H7 (cell line): Measurements from ENCODE around the gene ARSJ. TPM values are rescaled to one million over a fixed set of nuclear protein-coding genes. Genes with fewer than 3 reads are reported as not detected.
"Not testable (repeated sequence)": the region's sequence is repeated elsewhere in the genome, so short reads cannot be mapped to it uniquely, and the experiment has no call there.

Experiments
- DNase-seq: peaks from one replicate; pipeline ENCODE4 v3.0.0; 2012
- H3K27me3 ChIP-seq: 2 replicates; pipeline ENCODE4 v1.6.0; 2011; ENCODE audit warnings: mild to moderate bottlenecking, low read length; ENCODE audit not compliant: control insufficient read depth, insufficient read depth
- H3K36me3 ChIP-seq: replicated peaks from 2 replicates; pipeline ENCODE4 v1.5.1; 2011; ENCODE audit warnings: low read length; ENCODE audit not compliant: control insufficient read depth, insufficient read depth
- H3K4me3 ChIP-seq: 2 replicates; pipeline ENCODE4 v1.5.1; 2011; ENCODE audit warnings: low read depth, mild to moderate bottlenecking, control low read depth, low read length, moderate library complexity; ENCODE audit not compliant: insufficient read depth
- total RNA-seq: library from RNA; depleted of rRNA; stranded (reverse); fragments of >200 nt; shearing (Covaris generic); gene quantifications from 2 replicates; pipeline ENCODE4 v1.2.3, GENCODE V29; 2014

The ARSJ gene
- total RNA-seq, 1 experiment from 2014 or later, result 2.7 TPM

DNA sequence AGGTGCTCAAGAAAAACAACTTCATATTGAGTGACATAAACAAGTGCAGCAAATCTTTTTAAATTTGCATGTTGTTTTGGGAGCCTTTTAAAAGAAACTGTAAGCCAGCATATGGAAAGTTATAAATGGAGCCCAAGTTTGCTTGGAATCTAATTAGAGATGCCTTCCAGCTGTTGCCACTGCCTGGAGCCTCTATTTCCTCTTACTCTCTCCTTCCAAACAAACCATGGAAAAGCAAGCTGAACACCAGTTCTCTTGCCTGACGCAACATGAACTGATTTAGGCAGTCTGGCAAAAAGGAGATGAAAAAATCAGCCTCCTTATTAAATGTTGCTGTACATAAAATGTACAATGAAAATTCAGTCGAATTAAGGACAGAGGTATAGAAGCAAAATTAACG is 21.5 kb downstream of the ARSJ start:
- H3K4me3 ChIP-seq, result no peak overlapping the region
- no peak for DNase-seq
- no peaks in the 10 kb centered on the region for H3K36me3 ChIP-seq
- no peaks in the 10 kb centered on the region for H3K27me3 ChIP-seq

DNA sequence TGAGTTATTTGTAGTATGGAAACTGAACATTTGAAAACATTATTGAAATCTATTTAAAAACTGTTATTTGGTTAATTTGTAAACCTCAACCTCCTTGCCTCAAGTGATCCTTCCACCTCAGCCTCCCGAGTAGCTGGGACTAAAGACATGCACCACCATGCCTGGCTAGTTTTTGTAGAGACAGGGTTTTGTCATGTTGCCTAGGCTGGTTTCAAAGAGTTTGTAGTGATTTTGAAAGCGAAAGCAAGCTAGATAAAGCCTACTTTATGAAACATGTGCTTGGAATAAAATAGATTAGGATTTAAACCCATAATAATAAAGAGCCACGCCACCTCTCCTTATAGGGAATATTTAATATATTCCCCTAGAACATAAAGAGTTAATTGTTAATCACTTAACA is 23.5 kb downstream of the ARSJ start:
- no peak for DNase-seq
- no peaks in the 10 kb centered on the region for H3K27me3 ChIP-seq
- H3K36me3 ChIP-seq, result no peaks in the 10 kb centered on the region
- H3K4me3 ChIP-seq, result no peak overlapping the region

DNA sequence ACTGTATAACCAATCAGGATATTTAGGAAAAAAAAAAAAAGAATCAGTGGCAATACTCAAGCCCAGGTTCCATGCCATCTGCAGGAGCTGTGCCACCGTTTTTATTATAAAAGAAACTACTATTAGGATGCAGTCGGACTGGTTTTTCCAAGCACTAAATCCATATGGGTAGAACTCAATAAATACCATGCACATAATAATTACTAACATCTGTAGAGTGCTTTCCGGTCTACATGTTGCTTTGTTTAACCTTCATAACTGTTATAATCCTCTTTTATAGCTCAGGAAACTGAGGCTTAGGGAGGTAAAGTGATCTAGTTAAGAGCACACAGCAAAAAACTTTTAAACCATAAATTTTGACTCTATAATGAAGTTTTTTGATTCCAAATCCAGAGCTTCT is 24.0 kb downstream of the ARSJ start:
- no peaks in the 10 kb centered on the region for H3K27me3 ChIP-seq
- no peak overlapping the region for H3K4me3 ChIP-seq
- no peak for DNase-seq
- no peaks in the 10 kb centered on the region for H3K36me3 ChIP-seq

DNA sequence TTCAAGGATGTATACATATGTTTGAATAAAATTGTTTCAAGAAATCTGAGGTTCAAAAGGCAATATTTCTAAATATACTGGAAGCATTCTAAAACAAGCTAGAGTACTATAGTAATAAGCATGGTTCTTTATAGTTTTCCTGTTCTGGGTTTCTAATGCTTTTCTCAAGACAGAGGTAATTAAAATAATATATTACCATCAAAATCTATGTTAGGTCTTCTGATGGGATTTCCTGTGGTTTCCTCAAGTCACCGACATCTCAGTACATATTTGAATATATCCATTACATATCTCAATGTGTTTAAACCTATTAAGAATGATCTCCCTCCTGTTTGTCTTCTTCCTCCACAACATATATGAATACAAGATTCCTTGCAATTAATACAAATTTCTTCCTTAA is 25.6 kb downstream of the ARSJ start:
- no peaks in the 10 kb centered on the region for H3K27me3 ChIP-seq
- DNase-seq, result no peak
- no peak overlapping the region for H3K4me3 ChIP-seq
- no peaks in the 10 kb centered on the region for H3K36me3 ChIP-seq

DNA sequence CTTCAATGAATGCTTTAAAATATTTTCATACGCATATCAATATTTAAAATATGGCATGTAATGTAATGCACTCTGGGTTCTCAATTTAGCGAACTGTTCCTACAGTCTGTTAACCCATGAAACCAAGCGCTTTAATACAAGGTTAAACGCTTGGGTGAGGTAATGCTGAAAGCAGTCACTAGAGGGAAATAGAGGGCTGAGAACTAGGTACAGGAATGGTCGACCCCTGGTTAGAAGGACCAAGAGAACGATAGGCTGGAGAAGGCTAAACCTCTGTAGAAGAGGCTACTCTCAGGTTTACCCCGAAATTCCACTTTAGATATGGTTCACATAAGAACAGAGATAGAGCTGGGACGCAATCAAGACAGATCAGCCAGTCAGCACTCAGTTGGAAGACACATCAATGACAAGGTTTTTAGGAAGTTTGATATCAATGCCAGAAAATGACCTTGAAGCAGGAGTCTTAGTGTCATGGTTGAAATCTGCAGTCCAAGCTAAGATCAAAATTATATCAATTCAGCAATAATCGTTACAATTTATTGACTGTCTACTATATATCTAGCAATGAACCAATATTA is 26.9 kb downstream of the ARSJ start:
- H3K4me3 ChIP-seq, result no peak overlapping the region
- no peaks in the 10 kb centered on the region for H3K36me3 ChIP-seq
- peak; percentile 5 for DNase-seq
- no peaks in the 10 kb centered on the region for H3K27me3 ChIP-seq

DNA sequence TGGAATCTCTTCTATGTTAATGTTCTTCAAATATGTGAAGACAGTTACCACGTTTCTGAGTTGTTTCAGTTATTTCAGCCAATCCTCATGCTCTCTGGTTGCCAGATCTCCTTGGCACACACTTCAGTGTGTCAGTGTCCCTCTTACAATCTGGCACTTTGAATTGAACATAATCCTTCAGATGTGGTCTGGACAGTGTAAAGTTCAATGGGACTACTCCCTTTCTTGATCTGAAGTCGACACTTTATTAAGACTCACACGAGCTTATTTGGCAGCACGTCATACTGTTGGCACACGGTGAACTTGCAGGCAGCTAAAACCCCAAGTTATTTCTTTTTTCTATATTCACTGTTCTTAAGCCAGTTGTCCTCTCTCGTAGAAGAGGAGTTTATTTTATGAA is 28.2 kb downstream of the ARSJ start:
- DNase-seq, result no peak
- Histone ChIP-seq H3K4me3 (no peak overlapping the region), H3K36me3 (no peaks in the 10 kb centered on the region), H3K27me3 (no peaks in the 10 kb centered on the region)

DNA sequence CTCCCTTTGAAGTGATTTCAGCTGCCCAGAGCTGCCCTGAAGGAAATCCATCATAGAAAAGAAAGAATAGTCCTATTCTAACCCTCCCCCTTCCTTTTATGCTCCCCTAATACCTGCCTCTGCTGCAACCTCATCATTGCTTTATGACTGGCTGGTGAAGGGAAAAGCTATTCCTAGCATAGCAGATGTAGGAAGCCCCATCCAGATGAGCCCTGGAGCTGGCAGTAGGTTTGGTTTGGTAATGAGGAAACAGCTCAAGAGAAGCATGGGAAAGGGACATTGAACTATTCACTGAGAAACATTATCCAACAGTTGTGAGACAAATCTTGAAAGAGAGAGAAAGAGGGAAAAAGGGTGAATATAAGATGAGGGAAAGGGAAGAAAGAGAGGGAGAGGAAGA is 29.2 kb downstream of the ARSJ start:
- Histone ChIP-seq H3K27me3 (no peaks in the 10 kb centered on the region), H3K4me3 (no peak overlapping the region), H3K36me3 (no peaks in the 10 kb centered on the region)
- DNase-seq, result no peak

DNA sequence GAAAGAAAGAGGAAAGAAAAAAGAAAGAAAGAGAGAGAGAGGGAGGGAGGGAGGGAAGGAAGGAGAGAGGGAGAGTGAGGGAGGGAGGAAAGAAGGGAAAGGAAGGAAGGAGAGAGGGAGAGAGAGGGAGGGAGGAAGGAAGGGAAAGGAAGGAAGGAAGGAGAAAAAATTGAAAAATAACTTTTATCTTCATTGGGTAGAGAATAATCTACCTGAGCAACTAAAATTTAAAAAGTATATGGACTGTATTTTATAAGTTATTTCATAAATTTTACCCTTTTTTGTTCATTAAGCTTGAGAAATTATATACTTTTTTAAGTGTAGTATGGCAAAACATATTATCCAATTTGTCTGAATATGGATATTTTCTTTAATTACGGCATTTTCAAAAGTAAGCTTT is 32.0 kb downstream of the ARSJ start:
- H3K36me3 ChIP-seq, result no peaks in the 10 kb centered on the region
- DNase-seq, result no peak
- no peak overlapping the region for H3K4me3 ChIP-seq
- no peaks in the 10 kb centered on the region for H3K27me3 ChIP-seq

DNA sequence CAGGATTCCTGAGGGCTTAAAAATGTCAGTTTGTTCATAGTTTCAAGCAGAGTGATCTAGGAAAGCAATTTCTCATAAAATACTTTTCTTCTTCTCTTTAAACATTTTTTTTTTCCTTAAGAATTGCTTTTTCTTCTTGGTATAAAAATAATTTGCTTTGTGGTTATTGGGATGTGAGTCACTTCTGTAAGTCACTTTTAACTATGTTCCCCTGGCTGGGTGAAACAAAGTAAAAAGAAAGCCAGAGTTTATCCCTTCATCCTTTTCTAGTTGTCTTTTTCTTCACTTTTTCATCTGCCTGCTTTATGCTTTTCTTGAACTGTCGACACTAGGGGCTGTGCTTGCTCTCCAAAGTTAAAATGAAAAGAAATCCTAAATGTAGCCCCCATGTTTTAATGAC is 33.5 kb downstream of the ARSJ start:
- Histone ChIP-seq H3K27me3 (no peaks in the 10 kb centered on the region), H3K4me3 (no peak overlapping the region), H3K36me3 (no peaks in the 10 kb centered on the region)
- DNase-seq, result no peak

DNA sequence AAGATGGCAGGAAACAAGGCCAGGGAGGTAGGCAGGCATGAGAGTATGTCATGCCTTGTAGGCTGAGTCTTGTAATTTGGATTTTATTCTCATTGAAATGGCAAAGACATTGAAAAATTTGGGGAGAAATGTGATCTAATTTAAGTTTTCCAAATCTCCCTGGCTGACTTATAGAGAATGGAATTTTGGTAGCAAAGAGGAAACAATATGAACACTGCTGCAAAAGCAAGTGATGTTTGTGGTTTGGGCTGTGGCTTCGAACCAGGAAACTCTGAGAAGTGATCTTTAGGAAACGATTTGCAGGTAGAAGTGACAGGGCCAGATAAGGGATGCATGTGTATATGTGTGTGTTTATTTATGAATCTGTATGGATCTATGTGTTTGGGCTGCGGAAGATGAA is 35.6 kb downstream of the ARSJ start:
- no peak overlapping the region for H3K4me3 ChIP-seq
- no peaks in the 10 kb centered on the region for H3K27me3 ChIP-seq
- H3K36me3 ChIP-seq, result no peaks in the 10 kb centered on the region
- no peak for DNase-seq

DNA sequence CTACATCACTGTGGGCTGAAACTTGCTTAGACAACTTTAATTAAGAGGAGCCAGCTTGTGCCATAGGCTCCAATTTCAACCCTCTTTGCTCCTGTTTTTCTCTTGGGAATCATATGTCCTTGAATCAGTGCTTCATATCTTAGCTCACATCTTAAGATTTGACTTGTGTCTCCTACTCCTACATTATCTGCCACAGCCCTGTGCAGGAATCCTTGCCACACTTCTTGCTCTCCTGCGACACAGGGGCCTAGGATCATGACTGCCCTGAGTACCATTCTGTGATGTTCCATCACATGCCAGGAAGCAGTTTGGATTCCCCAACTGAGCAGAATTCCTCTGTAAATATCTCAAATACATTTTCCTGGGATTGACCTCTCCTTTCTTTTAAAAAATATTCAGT is 36.4 kb downstream of the ARSJ start:
- H3K4me3 ChIP-seq, result no peak overlapping the region
- no peak for DNase-seq
- H3K36me3 ChIP-seq, result no peaks in the 10 kb centered on the region
- no peaks in the 10 kb centered on the region for H3K27me3 ChIP-seq

DNA sequence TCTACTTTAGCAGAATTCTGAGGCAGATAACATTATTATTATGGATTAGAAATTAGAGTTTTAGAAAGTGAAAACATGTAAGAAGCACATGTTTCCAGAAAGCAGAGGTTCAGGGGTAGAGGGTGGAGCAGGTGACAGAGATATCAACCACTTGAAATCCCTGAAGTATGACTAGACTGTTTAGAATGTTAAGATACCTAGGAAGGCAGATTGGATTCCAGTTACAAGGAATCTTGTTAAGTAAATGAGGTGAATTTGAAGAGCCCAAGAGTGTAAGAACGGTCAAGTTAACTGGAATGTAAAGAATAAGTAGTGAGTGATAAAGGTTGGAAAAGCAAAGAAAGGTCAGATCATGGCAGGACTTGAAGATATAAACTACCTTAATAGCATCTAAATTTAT is 37.6 kb downstream of the ARSJ start:
- no peak for DNase-seq
- Histone ChIP-seq H3K4me3 (no peak overlapping the region), H3K36me3 (no peaks in the 10 kb centered on the region), H3K27me3 (no peaks in the 10 kb centered on the region)

DNA sequence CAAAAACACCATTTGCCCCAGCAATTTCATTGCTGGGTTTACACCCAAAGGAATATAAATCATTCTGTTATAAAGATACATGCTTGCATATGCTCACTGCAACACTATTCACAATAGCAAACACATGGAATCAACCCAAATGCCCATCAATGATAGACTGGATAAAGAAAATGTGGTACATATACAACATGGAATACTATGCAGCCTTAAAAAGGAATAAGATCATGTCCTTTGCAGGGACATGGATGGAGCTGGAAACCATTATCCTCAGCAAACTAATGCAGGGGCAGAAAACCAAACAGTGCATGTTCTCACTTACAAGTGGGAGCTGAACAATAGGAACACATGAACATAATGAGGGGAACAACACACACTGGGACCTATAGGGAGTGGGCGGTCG is 39.3 kb downstream of the ARSJ start:
- DNase-seq, H3K27me3 ChIP-seq, H3K4me3 ChIP-seq, H3K36me3 ChIP-seq: not testable (repeated sequence)

DNA sequence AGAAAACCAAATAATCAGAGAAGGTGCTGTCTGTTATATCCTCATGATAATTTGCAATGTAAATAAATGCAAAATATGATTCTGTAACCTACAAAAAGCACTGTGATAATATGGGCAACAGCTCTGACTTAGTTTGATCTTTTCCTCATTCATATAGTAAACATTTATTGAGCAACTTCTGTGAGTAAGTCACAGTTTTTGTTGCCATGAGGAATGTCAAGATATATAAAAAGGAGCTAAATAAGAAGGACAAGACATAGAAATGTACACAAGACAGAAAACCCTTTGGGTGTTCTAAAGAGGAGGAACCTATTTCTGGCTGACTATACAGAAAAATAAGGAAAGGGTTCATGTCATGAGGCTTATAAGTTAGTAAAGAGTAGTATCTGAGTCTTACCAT is 44.3 kb downstream of the ARSJ start:
- no peak for DNase-seq
- Histone ChIP-seq H3K4me3 (no peak overlapping the region), H3K36me3 (no peaks in the 10 kb centered on the region), H3K27me3 (no peaks in the 10 kb centered on the region)

DNA sequence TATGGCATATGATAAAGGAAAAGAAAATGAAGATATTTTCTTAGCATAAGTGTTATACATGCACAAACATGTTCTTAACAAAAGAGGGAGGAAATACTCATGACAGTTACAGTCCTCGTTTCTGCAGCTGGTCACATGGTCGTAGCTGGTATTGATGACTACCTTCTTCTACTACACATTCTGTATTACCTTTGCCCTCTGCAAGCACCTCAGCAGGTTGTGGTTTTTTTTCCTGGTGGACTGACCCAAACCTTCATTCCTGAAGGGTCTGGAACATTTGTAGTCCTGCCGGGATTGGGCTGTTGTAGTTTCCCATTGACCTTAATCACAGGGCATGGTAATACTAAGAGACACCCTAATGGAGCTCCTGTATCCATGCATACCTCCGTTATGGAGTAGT is 54.7 kb downstream of the ARSJ start:
- H3K4me3 ChIP-seq, H3K36me3 ChIP-seq, H3K27me3 ChIP-seq, DNase-seq: not testable (repeated sequence)

DNA sequence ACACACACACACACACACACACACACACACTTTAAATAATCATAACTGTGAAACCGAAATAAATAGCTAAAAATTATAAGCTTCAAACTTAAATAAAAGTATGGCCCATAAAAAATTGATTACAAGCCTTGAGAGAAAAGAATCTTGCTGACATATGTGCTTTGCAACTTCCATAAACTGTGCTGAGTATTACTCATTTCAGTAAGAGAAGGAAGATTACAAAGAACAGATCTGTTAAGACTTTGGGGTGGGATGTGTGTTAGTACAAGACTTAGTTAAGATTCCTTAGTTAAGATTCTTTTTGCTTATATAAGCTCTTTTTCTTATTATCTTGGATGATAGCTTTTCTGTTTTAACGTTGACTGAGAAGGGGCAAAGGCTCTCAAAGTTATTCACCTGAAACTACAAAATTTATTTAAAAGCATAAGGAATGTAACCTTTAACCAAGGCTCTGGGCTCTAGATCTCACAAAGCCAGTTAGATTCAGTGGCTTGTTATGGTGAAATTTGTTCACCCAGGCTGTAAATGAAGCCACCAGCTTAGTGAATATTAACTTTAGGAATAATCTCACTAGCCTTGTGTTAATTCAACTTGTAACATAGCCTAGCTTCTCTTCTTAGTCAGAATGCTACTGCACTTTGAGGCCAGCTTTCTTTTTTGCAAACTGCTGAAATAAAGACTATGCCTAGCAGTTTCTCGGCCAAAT is 58.2 kb downstream of the ARSJ start:
- no peak for DNase-seq
- no peaks in the 10 kb centered on the region for H3K27me3 ChIP-seq
- no peaks in the 10 kb centered on the region for H3K36me3 ChIP-seq
- no peak overlapping the region for H3K4me3 ChIP-seq
